Kasumi-1 (cell line): ENCODE results near the gene AARS2.

ENCODE experiments used
- DNase-seq, 2 experiments: peaks; one replicate each; lab custom pipeline; 2025; lab: John Stamatoyannopoulos, UW

The AARS2 gene

DNA sequence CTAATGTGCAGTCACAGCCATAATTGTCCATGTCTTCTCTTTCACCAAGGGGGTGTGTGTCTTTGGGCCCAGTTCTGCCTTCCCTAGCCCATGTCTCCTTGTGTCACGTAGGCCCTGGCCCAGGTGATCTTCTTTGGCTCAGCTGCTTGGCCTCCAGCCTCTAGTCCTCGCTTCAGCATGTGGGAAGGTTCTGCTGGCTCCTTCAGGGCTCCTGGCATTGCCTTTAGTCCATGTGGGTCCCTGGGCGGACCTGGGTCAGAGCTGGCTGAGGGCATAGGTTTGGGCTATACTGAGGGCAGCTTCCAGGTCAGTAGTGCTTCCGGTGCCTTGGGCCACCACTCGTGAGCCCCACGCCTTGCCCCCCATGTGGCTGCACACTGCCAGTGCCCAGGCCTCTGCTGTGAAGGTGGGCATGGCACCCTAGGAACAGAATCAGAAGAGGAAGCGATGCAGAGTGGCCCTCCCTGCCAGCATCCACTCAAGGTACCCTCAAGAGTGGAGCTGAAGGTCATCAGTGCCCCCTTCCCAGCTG lies 12.8 kb downstream of the AARS2 start:
- DNase-seq, result no peak

DNA sequence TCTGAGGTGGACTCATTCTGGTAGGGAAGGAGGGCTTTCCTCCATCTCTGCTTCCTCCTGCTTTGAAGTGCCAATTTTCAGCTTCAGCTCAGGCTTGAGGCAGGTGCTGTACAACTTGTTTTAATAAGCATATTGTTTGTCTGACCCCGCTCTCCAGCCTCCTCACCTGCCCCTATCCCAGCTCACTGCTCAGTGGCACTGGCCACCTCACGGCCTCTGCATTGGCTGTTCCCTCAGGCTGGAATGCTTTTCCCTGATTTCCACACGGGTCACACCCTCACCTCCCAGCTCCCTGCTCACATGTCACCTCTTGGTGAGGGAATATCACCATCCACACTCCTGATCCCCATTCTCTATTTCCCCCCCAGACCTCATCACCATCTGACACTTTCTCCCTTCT lies 14.3 kb downstream of the AARS2 start:
- no peak for DNase-seq

- no peak for DNase-seq
These were observed 14.9 kb downstream of the AARS2 start for GRCh38 chr6:44298055-44298803.

- DNase-seq, result peak; percentile 6 to 18
These were observed 15.8 kb downstream of the AARS2 start for GRCh38 chr6:44297063-44298038.

GRCh38 chr6:44294832-44295791 lies 18.0 kb downstream of the AARS2 start:
- DNase-seq, result no peak

DNA sequence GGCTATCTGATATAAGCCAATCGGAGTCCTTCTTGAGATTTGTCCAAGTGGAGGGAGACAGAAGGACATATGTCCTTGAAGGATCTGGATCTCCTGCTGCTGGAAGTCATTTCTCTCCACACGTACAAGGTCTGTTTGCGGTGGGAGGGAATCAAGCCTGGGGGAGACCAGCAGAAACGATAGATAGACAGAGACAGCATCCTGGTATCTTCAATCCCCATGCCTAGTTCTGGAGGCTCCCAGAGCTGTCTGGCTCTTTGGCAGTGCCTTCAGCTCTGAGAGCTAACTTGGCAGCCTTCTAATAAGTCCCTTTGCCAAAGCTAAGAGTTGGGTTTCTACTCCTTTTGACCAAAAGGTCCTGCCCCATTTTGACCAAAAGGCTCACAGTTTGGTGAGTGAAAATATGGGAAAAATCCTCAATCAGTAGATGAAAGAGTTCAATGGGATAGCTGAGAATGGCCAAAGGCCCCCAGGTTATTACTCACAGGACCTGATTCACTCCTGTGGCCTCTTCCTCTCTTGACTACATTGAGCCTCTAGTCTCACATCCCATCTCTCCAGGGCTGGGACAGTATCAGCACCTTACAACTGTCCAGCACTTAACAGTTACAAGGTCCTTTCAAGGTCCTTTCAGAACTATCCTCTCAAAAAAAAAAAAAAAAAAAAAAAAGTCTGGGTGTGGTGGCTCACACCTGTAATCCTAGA lies 20.3 kb downstream of the AARS2 start:
- no peak for DNase-seq

- DNase-seq, result no peak
These were observed 21.3 kb downstream of the AARS2 start for GRCh38 chr6:44291841-44292240.

GRCh38 chr6:44289726-44290260 lies 23.4 kb downstream of the AARS2 start:
- no peak for DNase-seq

DNA sequence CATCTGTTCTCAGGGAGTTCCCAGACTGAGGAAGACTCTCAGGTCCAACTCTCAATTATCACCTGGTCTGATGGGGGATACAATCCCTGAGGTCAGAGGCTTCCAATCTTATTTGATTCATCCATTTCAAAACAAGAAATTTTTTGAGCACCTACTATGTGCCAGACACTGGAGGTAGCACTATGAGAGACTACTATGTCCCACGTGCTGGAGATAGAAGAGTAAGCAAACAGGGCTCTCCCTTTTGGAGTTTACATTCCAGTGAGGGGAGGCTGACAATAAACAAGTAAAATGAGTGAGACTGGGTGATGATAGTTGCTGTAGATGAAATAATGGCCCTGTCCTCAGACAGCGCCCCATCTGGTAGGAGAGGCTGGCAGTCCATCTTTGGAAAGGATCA lies 26.4 kb downstream of the AARS2 start:
- no peak for DNase-seq

- no peak for DNase-seq
These were observed 26.9 kb downstream of the AARS2 start for GRCh38 chr6:44286285-44286565.

- peak; percentile 54 to 56 for DNase-seq
These were observed 27.4 kb downstream of the AARS2 start for GRCh38 chr6:44285552-44286284.

DNA sequence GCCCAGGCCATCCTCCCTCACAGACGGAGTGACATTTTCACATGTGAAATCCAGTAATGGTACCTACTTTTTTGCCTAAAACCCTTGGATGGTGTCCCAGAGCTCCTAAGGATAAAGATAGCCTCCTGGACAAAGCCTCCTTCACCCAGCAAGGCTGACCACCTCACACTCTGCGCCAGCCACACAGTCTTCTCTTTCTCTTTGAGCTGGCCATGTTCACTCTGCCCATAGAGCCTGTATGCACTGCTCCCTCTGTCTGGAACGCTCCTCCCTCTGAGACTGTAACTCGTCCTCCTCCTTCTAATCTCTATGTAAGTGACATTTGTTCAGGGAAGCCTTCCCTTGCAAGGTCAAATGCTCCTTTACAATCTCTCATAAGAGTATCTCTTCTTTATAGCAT lies 28.3 kb downstream of the AARS2 start:
- DNase-seq, result no peak

GRCh38 chr6:44284121-44284520 lies 29.0 kb downstream of the AARS2 start:
- peak in 1 of 2 experiments; percentile 11 for DNase-seq

- DNase-seq, result no peak
These were observed 34.1 kb downstream of the AARS2 start for GRCh38 chr6:44278774-44279697.

- no peak for DNase-seq
These were observed 34.8 kb downstream of the AARS2 start for GRCh38 chr6:44278315-44278714.

- no peak for DNase-seq
These were observed 35.4 kb downstream of the AARS2 start for GRCh38 chr6:44277763-44278162.

DNA sequence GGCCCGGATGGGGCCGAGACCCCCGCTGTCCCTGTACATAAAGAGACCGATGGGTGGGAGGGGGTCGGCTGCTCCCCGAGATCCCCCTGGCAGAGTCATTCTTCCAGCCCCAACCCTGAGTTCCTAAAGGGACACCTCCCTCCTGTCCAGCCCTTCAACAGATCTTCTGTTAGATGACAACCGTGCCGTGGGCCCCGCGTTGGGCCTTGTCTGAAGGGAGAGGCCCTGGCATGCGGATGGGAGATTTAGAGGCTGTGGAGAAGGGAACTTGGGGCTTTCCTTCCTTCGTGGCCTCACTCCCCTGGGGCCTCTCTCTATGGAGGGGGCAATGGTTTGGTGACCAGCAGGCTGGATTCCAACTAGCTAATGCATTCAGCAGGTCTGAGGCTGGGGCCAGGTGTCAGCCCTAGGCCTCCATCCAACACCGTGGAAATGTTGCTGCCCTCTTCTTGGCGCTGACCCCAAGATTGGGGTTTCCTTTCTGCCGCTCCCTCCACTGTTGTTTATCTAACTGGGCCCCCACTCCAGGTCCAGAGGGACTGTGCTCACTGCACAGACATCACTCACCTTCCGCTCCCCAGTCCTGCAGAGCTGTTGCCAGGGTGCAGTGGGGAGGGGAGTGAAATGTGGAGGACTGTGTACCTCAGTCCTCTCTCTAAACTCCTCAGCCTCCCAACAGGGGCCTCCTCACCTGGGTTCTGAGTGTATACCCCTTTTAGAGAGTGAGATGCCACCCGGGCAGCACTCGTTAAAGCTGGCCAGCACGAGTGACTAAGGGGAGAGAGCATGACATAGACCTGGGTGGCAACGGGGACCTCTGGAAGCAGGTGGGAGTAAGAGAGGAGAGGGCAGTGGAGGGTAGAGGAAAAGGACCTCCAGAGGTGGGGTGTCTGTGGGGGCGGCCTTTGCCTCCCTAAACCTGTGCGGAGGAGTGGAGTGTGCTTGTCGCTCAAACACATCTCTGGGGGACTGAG lies 36.2 kb downstream of the AARS2 start:
- no peak for DNase-seq
